Jurkat, Clone E6-1 (cell line): ENCODE measurements around the gene IQGAP1.
"Not testable (repeated sequence)": the region's sequence is repeated elsewhere in the genome, so short reads cannot be mapped to it uniquely, and the experiment has no call there.

Experiments
- DNase-seq: peaks from one replicate; pipeline ENCODE4 v3.0.0-alpha.2; 2011; ENCODE audit warnings: low read depth, low spot score
- H3K4me3 ChIP-seq: 2 replicates; pipeline ENCODE4 v1.5.1; 2011; ENCODE audit warnings: mild to moderate bottlenecking, low read length, control low read depth, moderate library complexity

IQGAP1 gene

GRCh38 chr15:90501898-90502297 is 113.9 kb downstream of the IQGAP1 start:
- no peak overlapping the region for H3K4me3 ChIP-seq
- DNase-seq = no peak

GRCh38 chr15:90510781-90511180 is 122.7 kb downstream of the IQGAP1 start:
- H3K4me3 ChIP-seq, DNase-seq: not testable (repeated sequence)

GRCh38 chr15:90511211-90511618 is 123.2 kb downstream of the IQGAP1 start:
- not testable (repeated sequence) for H3K4me3 ChIP-seq
- DNase-seq = peak; percentile 54

- DNase-seq = no peak
- no peak overlapping the region for H3K4me3 ChIP-seq
Measured at GRCh38 chr15:90512276-90512675, 124.2 kb downstream of the IQGAP1 start.

GRCh38 chr15:90512981-90513380 is 124.9 kb downstream of the IQGAP1 start:
- no peak overlapping the region for H3K4me3 ChIP-seq
- no peak for DNase-seq

GRCh38 chr15:90513448-90513847 is 125.4 kb downstream of the IQGAP1 start:
- H3K4me3 ChIP-seq = no peak overlapping the region
- no peak for DNase-seq

- H3K4me3 ChIP-seq, DNase-seq: not testable (repeated sequence)
Measured at GRCh38 chr15:90513893-90514292, 125.9 kb downstream of the IQGAP1 start.

- no peak overlapping the region for H3K4me3 ChIP-seq
- DNase-seq = no peak
Measured at GRCh38 chr15:90519688-90520087, 131.6 kb downstream of the IQGAP1 start.

- DNase-seq = no peak
Measured at GRCh38 chr15:90520365-90520764, 132.3 kb downstream of the IQGAP1 start.

GRCh38 chr15:90523373-90523772 is 135.3 kb downstream of the IQGAP1 start:
- no peak overlapping the region for H3K4me3 ChIP-seq
- no peak for DNase-seq

More at GRCh38 chr15:90520365-90520764, 132.3 kb downstream of the IQGAP1 start:
- no peak overlapping the region for H3K4me3 ChIP-seq

GRCh38 chr15:90524018-90524803 is 136.2 kb downstream of the IQGAP1 start:
- DNase-seq, H3K4me3 ChIP-seq: not testable (repeated sequence)

GRCh38 chr15:90529011-90529370 is 140.9 kb downstream of the IQGAP1 start:
- no peak for DNase-seq
- H3K4me3 ChIP-seq = peak overlapping the region; percentile 56; the same call in 1 of the 2 replicates

- DNase-seq = no peak
- peak within 1 kb of the TSS; percentile 67 for H3K4me3 ChIP-seq
Measured at GRCh38 chr15:90529371-90530249, 141.6 kb downstream of the IQGAP1 start, which contains the start of gene CRTC3. TSS of gene CRTC3 (plus strand) at chr15:90529923. CDS start at chr15:90530072, 149 bp downstream.

- DNase-seq = no peak
- peak overlapping the region; percentile 67 for H3K4me3 ChIP-seq
Measured at GRCh38 chr15:90530250-90531051, 142.4 kb downstream of the IQGAP1 start.

GRCh38 chr15:90531147-90531546 is 143.1 kb downstream of the IQGAP1 start:
- DNase-seq = no peak
- peak overlapping the region; percentile 67 for H3K4me3 ChIP-seq

- no peak for DNase-seq
Measured at GRCh38 chr15:90535254-90535653, 147.2 kb downstream of the IQGAP1 start.

GRCh38 chr15:90539789-90540188 is 151.7 kb downstream of the IQGAP1 start:
- peak overlapping the region; percentile 27 for H3K4me3 ChIP-seq

More at GRCh38 chr15:90535254-90535653, 147.2 kb downstream of the IQGAP1 start:
- H3K4me3 ChIP-seq = no peak overlapping the region

GRCh38 chr15:90540768-90541167 is 152.7 kb downstream of the IQGAP1 start:
- peak; percentile 66 for DNase-seq
- no peak overlapping the region for H3K4me3 ChIP-seq

More at GRCh38 chr15:90539789-90540188, 151.7 kb downstream of the IQGAP1 start:
- peak; percentile 74 for DNase-seq

- no peak overlapping the region for H3K4me3 ChIP-seq
- DNase-seq = no peak
Measured at GRCh38 chr15:90545095-90545494, 157.1 kb downstream of the IQGAP1 start.
